ENCODE data around the gene EFCAB14.
"Not testable (repeated sequence)": the region's sequence is repeated elsewhere in the genome, so short reads cannot be mapped to it uniquely, and the experiment has no call there.

Gene EFCAB14

DNA sequence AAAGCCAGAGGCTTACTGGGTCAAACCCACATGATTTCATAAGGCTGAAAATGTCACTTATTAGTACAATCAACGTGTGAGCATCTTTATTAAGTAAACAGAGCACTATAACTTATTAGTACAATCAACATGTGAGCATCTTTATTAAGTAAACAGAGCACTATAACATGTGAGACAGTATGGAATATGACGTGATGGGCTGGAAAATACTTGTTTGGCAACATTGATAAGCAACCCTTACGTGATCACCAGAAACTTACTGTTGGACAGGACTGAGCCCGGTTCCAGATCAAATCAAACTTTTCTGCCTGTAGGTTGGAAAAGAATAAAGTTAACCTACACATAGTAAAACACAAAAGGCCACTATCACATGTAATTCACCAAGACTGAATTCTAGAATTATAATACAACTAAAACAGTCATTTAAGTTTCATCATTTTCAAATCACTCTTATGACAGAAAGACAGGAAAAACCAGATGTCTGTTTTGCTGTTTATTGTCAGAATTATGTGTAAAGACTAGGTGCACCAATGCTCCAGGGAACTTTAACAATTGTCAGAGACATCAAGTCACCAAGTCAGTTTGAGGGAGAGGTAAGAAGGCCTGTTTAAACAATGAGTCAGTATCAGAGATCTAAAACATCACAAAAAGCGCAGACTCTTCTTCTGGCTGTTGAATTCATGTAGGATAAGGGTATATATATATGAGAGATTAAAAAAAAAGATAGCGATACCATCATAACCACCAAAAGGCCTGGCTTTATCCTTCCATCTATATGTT lies 66.4 kb downstream of the EFCAB14 start:
- no peak for DNase-seq

DNA sequence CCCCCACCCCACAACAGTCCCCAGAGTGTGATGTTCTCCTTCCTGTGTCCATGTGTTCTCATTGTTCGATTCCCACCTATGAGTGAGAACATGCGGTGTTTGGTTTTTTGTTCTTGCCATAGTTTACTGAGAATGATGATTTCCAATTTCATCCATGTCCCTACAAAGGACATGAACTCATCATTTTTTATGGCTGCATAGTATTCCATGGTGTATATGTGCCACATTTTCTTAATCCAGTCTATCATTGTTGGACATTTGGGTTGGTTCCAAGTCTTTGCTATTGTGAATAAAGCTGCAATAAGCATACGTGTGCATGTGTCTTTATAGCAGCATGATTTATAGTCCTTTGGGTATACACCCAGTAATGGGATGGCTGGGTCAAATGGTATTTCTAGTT lies 67.8 kb downstream of the EFCAB14 start:
- not testable (repeated sequence) for DNase-seq

DNA sequence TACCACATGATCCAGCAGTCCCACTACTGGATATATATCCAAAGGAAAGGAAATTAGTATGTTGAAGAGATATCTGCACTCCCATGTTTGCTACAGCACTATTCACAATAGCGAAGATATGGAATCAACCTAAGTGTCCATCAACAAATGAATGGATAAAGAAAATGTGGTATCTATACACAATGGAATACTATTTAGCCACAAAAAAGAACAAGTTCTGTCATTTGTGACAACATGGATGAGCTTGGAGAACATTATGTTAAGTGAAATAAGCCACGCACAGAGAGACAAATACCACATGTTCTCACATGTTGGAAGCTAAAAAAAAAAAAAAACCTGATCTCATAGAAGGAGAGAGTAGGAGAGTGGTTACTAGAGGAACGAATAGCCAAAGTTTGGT lies 68.4 kb downstream of the EFCAB14 start:
- no peak for DNase-seq

DNA sequence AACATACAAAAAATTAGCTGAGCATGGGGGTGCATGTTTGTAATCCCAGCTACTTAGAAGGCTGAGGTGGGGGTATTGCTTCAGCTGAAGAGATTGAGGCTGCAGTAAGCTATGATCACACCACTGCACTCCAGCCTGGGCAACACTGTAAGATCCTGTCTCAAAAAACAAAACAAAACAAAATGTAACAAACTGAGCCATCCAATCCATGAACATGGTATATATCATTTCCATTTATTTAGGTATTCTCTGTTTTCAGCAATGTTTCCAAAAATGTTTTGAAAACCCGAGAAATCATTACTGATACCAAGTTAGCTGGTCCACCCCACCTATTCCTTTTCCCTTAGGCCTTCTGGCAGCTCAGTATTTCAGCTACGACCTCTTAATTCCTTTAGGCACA lies 69.2 kb downstream of the EFCAB14 start:
- DNase-seq, result no peak

DNA sequence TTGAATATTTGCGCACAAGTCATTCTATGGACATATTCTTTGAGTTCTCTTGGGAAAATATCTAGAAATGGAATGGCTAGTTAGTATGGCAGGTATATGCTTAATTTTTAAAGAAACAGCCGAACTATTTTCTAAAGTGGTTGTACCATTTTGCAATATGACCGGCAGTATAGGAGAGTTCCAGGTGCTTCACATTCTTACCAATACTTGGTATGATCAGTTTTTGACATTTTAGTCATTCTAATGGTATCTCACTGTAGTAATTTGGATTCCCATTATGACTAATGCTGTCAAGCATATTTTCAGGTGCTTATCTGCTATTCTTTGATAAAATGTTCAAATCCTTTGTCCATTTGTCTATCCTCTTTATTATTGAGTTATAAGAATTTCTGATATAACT lies 71.3 kb downstream of the EFCAB14 start:
- no peak for DNase-seq

DNA sequence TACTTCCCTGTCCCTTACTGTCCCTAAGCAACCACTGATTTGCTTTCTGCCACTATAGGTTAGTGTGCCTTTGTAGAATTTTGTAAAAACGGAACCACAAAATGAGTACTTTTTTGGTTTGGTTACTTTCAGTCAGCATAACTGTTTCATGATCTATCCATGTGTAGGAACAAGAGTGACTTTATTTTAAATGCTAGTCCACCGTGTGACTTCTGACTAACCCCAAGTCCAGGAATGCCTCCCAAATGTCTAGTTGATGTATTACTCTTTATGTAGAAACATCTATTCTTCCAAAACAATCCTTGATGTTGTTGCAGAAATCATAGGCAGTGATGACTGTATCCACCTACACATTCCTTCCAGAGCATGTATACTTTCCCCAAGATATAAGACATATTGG lies 72.1 kb downstream of the EFCAB14 start:
- DNase-seq, result no peak

DNA sequence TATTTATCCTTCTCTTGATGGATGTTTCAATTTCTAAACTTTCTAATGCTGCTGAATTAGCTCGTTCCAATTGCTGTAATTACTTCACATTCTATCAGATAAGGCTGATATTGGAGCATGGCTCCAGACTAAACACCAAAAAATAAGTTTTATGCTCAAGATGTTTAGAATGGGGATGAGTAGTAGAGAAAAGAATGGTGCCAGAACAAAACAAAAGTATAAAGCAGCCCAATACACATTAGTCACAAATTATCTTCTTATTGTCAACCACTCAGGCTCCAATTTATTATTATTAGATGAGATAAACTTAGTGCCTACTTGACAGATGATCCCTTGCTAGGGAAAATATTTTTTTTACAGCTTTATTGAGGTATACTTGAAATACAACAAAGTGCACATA lies 72.6 kb downstream of the EFCAB14 start:
- DNase-seq, result no peak

DNA sequence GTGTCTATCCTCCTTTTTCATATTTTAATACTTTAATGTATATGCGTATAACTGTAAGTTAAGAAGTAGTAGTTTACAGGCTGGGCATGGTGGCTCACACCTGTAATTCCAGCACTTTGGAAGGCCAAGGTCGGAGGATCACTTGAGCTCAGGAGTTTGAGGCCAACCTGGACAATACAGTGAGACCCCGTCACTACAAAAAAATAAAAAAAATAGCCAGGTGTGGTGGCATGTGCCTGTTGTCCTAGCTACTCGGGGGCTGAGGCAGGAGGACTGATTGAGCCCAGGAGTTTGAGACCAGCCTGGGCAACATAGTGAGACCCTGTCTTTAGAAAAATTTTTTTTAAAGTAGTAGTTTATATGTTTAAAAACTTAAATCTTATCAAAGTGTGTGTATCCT lies 73.1 kb downstream of the EFCAB14 start:
- no peak for DNase-seq

DNA sequence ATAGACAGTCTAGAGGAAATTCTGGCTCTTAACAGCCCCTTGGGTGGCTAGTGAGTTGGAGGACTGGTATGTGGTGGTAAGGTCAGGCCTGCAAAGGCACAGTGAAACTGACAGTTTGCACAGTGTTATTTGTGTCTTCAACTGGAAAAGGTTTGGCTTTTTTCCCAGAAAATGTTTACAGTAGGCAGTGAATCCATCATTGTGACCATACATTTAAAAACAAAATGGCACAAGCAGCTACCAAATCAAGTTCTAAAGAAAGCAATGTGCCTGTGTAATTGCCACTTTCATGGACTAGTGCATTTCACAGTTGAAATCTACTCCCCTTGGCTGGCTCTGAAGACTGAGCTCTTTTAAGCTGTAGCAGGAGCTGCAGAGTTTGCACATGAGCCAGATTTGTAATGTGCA lies 75.5 kb downstream of the EFCAB14 start:
- DNase-seq, result no peak

DNA sequence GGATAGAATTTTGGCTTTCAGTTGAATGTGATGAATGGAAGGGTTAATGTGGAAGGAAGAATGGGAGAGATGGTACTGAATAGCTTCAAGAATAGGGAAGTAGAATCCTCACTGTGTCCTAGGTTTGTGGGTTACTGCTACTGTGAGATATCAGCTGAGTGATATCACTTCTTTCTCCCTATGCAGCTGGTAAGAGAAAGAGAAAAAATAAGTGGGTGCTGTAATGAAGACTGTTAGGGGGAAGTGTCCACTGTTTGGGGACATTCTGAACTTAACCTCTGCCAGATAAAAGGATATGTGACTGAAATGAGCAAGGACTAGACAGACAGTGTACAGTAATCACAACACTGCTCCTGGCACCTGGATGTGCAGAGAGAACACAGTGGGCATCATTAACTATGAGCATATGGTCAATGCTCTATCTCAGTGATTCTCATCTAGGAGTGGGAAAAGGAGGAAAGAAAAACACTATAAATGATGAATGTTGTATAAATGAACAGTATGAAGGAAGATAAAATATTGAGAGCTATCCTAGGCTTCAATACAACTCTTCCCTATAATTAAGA lies 76.7 kb downstream of the EFCAB14 start:
- DNase-seq, result no peak

DNA sequence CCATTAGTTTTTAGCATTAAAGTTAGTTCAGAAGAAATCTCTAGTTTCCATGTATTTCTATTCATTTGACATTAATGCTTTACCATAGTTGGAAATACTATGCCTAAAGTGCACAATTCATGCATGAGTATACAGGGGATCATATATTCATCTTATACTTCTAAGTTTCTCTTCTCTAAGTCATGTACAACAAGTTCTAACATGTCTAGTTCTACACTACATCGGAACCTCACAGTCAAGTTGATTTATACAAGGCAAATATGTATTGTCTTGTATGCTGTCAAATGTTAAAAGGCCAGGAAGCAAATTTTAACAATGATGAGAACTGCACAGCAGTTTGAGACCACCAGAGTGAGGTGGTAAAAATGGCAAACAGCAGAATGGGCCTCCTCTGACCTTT lies 79.4 kb downstream of the EFCAB14 start:
- DNase-seq, result no peak

DNA sequence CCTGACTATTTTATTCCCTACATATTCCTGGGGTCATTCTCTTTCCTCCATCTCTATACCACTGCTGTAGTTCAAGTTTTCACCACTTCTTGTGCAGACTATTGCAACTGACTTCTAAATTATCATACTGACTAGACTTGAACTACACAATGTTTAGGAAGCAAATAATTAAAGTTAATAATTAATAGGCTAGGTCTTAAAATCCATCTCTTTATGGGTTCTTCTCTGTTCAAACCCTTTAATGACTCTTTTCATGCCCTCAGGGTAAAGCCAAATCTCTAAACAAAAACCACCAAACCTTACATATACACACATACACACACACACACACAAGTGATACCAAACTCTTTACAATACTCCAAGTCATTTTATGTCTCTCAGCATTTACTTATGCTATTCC lies 80.0 kb downstream of the EFCAB14 start:
- no peak for DNase-seq

DNA sequence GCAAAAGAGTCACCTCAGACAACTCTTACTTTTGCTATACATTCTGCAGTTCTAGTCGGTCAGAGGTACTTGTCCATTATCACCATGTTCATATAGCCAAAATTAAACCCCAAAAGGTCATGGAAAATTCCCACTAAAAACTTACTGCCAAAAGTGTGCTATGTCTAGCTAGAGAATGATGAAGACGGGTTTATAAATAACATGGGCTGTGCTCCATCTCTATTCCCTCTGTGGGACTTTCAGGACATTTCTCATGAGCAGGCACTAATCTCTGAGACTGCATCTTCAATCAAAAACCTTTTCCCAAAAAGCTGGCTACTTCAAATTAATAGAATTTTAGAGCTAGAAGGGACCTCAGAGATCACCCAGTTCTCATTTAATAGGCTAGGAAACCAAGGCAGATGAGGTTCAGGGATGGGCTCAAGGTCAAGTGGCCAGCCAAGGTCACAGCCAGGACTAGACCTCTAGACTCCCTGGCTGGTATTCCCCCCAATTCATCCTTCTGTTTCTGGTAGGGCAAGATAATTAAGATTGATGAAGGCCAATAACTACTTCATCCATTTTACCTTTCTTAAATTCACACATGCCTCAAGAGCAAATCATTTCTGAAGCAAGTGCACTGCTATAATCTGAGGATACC lies 81.3 kb downstream of the EFCAB14 start:
- no peak for DNase-seq

DNA sequence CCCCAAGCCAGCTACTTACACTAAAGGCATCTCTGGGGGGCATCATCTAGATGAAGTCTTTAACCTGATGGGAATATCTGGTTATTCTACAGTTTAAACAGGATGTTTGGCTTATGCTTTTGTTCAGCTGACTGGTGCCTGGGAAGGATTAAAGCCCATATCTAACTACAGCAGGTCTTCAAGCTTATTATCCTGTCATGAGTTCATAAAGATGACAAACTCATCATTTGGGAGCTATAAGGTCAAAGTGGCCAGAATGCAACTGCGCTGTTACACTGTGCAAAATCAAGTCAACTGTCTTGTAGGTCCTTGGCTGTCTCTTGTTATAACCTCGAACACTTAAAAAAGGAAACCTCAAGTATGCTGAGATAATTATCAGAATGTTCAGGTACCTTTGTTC lies 83.7 kb downstream of the EFCAB14 start:
- no peak for DNase-seq

DNA sequence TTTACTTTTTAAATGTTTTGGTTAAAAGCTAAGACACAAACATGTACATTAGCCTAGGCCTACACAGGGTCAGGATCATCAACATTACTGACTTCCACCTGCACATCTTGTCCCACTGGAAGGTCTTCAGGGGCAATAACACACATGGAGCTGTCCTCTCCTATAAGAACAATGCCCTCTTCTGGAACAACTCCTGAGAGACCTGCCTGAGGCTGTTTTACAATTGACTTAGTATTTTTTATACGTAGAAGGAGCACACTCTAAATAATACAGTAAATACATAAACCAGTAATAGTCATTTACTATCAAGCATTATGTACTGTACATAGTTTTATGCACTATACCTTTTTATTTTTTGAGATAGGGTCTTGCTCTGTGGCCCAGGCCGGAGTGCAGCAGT lies 88.2 kb downstream of the EFCAB14 start:
- no peak for DNase-seq
